ENCODE measurements around the gene PPT2.
"Not testable (repeated sequence)": the region's sequence is repeated elsewhere in the genome, so short reads cannot be mapped to it uniquely, and the experiment has no call there.

PPT2 gene

GRCh38 chr6:32177788-32178546 lies 24.0 kb downstream of the PPT2 start, which contains the start of gene RNF5:
Gene RNF5 (plus strand): TSS chr6:32178405. CDS start chr6:32178512, 107 bp downstream.
- DNase-seq: peak; percentile 91

DNA sequence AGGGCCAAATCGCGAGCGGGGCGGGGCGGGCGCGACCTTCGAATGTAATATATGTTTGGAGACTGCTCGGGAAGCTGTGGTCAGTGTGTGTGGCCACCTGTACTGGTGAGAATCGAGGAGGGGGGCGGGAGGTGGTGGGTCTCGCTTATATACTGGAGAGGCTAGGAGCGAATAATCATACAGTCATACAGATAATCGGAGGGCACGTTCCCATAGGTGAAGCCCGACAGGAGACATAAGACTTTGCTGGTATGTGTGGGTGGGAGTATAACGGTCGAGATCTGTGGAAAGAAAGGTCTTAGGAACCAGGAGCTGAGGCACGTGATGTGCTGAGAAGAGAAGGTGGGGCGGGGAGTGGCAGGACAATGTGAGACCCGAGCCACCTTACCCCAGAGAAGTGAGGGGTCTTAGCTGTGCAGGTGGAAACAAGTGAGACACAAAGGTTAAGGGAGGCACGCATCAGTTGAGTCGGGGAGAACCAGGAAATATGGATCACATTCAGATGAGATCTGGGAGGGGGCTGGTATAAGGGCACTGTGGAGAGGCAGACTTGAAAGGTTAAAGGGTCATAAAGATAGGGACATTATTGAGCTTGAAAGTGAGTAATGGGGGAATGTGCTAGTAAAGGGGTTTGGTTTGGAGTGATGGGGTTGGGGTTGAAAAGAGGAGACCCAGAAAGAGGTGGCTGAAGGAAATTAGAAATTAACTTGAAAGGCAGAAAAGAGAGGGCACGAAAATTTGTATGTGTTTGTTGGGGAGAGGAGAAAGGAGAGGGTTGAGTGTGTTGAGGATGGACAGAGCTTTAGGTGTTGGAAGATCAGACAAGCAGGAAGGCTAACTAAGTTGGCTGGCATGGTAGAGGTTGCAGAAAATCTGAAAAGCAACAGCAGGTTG lies 24.9 kb downstream of the PPT2 start:
- no peak for DNase-seq

- DNase-seq: no peak
These were observed 25.9 kb downstream of the PPT2 start for GRCh38 chr6:32179766-32180405.

- DNase-seq: no peak
These were observed 27.3 kb downstream of the PPT2 start for GRCh38 chr6:32181148-32181702.

DNA sequence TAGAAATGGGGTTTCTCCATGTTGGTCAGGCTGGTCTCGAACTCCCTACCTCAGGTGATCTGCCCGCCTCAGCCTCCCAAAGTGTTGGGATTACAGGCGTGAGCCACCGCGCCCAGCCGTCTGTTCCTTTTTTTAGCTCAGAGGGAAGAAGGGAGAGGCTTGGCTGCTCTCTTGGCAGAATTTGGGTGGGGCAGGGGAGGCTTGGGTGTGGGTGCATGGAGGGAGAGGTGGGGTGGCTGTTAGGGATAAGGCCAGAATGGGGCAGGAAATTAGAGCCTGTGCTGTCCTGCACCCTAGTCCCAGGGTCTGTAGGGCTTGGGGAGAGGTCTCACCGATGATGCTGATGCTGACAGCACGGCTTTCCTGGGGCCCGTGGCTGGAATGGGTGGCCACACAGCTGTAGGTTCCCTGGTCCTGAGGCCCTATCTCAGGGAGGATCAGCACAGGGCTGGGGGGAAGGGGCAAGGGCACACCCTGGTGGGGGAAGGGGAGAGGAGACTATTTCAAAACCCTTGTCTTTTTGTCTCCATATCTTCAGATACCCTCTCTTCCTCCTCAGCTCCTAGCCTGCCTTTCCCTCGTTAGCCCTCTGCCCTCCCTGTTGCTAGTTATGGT lies 28.1 kb downstream of the PPT2 start:
- DNase-seq: no peak

- no peak for DNase-seq
These were observed 28.6 kb downstream of the PPT2 start for GRCh38 chr6:32182555-32182981.

DNA sequence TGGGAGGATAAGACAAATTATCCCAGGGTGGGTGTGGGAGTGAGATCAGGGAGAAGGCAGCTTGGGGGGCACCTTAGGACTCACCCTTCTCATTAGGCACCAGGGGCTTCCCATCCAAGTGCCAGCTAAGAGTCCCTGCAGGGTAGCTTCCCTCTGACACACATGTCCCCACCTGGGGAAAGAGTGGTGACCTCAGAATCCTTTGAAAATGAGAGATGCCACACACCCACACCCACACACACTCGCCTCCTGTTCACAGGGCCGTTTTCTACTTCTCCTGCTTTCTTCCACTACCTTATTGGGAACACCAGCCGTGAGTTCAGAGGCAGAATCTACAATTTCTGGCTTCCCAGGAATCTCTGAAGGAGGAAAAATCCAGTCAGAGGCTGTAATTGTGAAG lies 29.1 kb downstream of the PPT2 start:
- no peak for DNase-seq

- no peak for DNase-seq
These were observed 29.6 kb downstream of the PPT2 start for GRCh38 chr6:32183483-32184083.

GRCh38 chr6:32184084-32184640 lies 30.2 kb downstream of the PPT2 start, which contains the start of gene AGER:
Gene AGER (minus strand): TSS chr6:32184253. CDS start chr6:32184222, 31 bp downstream.
- DNase-seq: no peak

DNA sequence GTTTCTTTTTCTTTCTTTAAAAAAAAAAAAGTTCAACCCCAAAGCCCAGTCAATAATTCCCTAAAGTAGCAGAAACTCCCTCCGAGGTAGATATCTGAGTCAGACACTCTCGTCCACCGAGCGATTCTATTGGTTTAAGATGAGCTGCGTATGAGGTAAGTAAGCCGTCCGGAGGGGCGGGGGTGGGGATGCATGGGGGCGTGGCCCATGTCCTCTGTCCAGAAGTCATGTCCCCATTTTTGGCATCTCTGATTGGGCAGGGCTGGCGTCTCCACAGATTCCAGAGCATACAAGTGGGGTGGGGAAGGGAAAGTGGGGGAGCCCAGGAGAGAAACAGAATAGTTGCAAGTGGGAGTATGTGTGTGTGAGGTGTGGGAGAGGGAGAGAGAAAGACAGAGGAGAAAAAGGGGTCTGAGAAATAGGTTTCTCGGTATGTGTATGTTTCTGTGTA lies 31.8 kb downstream of the PPT2 start:
- DNase-seq: peak; percentile 52

DNA sequence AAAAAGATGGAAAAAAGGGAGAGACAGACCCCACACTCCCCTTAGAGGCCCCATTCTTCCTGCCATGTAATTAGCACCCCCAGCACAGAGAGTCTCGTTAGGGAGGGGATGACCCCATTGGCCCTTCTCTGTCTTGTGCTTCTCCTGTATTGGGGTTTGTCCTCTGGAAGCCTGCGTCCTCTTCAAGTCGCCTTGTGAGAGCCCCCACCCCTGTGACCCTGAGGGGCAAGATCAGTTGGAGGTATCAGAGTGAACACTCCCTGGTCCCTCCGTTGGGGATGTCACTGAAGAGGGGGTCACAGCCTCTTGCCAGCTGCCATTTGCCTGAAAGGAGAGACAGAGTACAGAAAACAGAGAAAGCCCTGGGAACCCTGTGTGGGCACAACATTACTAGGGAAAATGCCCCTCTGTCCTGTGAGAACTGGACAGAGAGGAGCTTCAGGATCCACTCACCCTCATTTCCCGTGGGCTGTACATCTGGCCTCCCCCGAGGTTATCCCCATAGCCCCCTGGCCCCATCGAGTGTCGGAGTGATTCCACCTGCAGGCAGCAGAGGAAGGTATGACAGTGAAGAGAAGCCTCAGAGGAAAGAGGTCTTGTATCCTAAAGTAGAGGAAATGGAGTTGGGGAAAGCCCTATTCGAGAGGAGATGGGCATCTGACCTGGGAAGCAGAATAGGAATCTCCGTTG lies 32.4 kb downstream of the PPT2 start:
- DNase-seq: not testable (repeated sequence)

GRCh38 chr6:32187009-32187709 lies 33.2 kb downstream of the PPT2 start:
- DNase-seq: no peak

DNA sequence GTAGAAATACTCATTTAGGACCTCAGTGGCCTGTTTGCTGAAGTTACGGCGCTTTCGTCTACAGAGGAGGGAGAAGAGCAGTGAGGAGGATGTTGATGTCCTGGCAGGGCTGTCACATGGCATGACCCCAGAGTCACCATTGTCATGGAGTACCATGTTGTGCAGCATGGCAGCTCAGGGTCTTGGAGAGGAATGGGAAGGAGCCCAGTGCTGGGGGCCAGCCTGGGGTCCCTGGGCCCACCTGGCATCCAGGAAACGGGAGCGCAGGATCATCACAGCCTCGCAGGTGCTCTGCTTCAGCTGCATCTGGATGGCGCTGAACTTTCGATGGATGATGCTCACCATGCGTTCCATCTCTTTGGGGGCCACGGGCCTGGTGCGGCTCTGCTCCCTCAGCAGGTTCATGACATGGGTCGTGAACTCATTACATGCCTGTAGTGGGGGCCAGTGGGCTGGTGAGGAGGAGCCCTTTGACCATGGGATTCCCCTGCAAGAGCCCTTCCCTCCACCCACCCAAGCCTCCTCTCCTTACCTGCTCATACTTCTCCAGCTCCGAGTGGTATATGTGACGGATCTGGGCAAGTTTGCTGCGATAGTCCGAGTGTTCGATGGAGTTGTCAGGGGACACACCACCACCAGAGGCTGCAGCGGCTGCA lies 33.9 kb downstream of the PPT2 start:
- DNase-seq: not testable (repeated sequence)

DNA sequence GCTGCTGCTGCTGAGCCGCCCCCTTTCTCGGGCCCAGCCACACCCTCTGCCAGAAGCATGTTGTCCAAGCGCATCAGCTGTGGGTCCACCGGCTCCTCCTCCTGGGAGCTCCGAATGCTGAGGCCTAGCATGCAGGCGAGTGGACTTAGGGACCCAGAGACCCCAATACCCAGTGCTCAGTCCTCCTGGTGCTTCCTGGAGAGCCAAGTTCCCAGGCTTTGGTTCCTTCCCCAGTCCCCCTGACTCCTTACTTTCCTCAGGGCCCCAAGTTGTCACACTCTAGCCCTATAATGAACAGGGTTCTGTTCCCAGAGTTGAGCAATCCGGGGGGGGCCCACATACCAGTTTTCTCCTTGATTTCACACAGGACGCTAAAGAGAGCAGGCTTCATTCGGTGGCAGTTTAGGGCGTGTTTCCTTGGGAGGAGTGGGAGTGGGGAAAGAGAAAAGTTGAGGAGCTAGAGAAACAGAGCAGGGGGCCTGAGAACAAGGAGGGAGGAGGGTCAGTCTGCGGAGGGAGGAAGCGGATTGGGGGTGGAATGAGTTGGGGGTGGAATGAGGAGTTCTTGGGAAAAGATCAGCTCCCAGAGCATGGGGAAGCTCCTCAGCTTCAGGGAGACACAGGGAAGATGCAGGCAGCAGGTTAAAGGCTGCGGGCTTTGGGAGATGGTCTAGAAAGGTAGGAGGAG lies 34.6 kb downstream of the PPT2 start:
- no peak for DNase-seq

GRCh38 chr6:32189069-32189741 lies 35.3 kb downstream of the PPT2 start:
- no peak for DNase-seq

DNA sequence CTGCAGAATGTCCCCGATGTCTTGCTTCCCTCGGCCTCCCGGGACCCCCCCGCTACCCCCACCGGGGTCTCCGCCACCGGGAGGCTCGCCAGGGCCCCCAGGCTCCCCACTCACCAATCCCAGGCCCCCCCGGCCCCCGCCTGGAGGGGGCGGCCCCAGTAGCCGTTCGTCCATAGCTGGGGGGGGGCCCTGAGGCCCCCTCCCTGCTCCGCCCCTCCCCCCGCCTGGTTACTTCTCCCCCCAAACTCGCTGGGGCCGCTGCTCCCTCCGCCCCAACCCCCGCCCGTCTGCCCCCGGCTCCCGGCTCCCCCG lies 35.8 kb downstream of the PPT2 start:
- no peak for DNase-seq

GRCh38 chr6:32190054-32190851 lies 36.3 kb downstream of the PPT2 start, which contains the start of gene PBX2:
Gene PBX2 (minus strand): TSS chr6:32190202. CDS start chr6:32189915, 287 bp downstream.
- DNase-seq: peak; percentile 81
